Measurements from ENCODE around the gene MED27.
A peak's percentile ranks its signal among the peaks of the same experiment; 100 is the strongest.

The MED27 gene

GRCh38 chr9:131965103-131965502, 114.6 kb downstream of the MED27 start:
- DNase-seq (ENCODE audit: low spot score) = no peak

- DNase-seq (ENCODE audit: low spot score) = no peak
Observed at GRCh38 chr9:131963072-131964030, 116.3 kb downstream of the MED27 start.

- no peak for DNase-seq (ENCODE audit: low spot score)
Observed at GRCh38 chr9:131961496-131961880, 118.2 kb downstream of the MED27 start.

GRCh38 chr9:131960851-131961495, 118.7 kb downstream of the MED27 start:
- DNase-seq (ENCODE audit: low spot score) = no peak

- no peak for DNase-seq (ENCODE audit: low spot score)
Observed at GRCh38 chr9:131960311-131960710, 119.4 kb downstream of the MED27 start.

GRCh38 chr9:131959887-131960286, 119.8 kb downstream of the MED27 start:
- DNase-seq (ENCODE audit: low spot score) = no peak

- DNase-seq (ENCODE audit: low spot score) = no peak
Observed at GRCh38 chr9:131959056-131959455, 120.6 kb downstream of the MED27 start.

- DNase-seq (ENCODE audit: low spot score) = no peak
Observed at GRCh38 chr9:131954299-131954698, 125.4 kb downstream of the MED27 start.

- peak; percentile 80 for DNase-seq (ENCODE audit: low spot score)
Observed at GRCh38 chr9:131951905-131952304, 127.8 kb downstream of the MED27 start.

- no peak for DNase-seq (ENCODE audit: low spot score)
Observed at GRCh38 chr9:131951155-131951554, 128.5 kb downstream of the MED27 start.

GRCh38 chr9:131950487-131950886, 129.2 kb downstream of the MED27 start:
- no peak for DNase-seq (ENCODE audit: low spot score)

- DNase-seq (ENCODE audit: low spot score) = no peak
Observed at GRCh38 chr9:131946180-131946579, 133.5 kb downstream of the MED27 start.

GRCh38 chr9:131943351-131943841, 136.3 kb downstream of the MED27 start:
- DNase-seq (ENCODE audit: low spot score) = no peak

- DNase-seq (ENCODE audit: low spot score) = no peak
Observed at GRCh38 chr9:131942146-131942720, 137.4 kb downstream of the MED27 start.

GRCh38 chr9:131937451-131937850, 142.2 kb downstream of the MED27 start:
- no peak for DNase-seq (ENCODE audit: low spot score)

GRCh38 chr9:131936929-131937328, 142.7 kb downstream of the MED27 start:
- no peak for DNase-seq (ENCODE audit: low spot score)

- no peak for DNase-seq (ENCODE audit: low spot score)
Observed at GRCh38 chr9:131934673-131935072, 145.0 kb downstream of the MED27 start.

- DNase-seq (ENCODE audit: low spot score) = no peak
Observed at GRCh38 chr9:131927091-131927490, 152.6 kb downstream of the MED27 start.

GRCh38 chr9:131926360-131926922, 153.2 kb downstream of the MED27 start:
- no peak for DNase-seq (ENCODE audit: low spot score)

GRCh38 chr9:131925677-131926177, 153.9 kb downstream of the MED27 start:
- no peak for DNase-seq (ENCODE audit: low spot score)

GRCh38 chr9:131923766-131924165, 155.9 kb downstream of the MED27 start:
- DNase-seq (ENCODE audit: low spot score) = no peak

GRCh38 chr9:131923132-131923671, 156.5 kb downstream of the MED27 start:
- no peak for DNase-seq (ENCODE audit: low spot score)

Measured in AG20443 (cell line).